ENCODE data around the gene FANCD2. TPM values are rescaled to one million over a fixed set of nuclear protein-coding genes. Genes with fewer than 3 reads are reported as not detected.
"Not testable (repeated sequence)": the region's sequence is repeated elsewhere in the genome, so short reads cannot be mapped to it uniquely, and the experiment has no call there.

Gene FANCD2
- total and polyA plus RNA-seq, 9 donors, result 2.0 to 4.3 (median 3.4) TPM

DNA sequence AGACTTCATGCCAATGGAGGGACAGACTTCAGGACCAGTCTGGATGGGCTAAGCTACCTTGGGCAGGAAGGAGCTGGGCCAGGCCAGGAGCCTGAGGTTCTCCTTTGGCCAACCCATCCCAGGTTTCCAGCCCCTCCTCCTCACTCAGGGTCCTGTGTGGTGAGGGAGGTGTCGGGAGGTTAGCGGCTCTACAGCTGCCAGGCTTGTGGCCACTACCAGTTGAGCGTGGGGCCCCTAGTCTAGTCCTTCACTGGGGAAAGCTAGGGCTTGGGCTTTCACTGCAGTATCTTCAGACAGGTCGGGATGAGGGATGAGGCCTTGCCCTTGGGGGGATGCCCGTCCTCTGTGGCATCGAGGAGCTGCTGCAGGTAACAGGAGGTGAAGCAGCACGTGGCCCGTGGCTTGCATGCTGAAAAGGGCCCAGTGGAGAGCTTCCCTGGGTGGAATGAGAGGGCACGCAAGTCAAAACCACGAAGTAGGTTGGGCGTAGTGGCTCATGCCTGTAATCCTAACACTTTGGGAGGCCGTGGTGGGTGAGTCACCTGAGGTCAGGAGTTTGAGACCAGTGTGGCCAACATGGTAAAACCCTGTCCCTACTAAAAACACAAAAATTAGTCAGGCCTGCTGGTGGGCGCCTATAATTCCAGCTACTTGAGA lies 8.5 kb upstream of the FANCD2 start:
- no peak for DNase-seq
- Histone ChIP-seq H3K27me3 (no peaks in the 10 kb centered on the region), H3K4me1 (ENCODE audit: insufficient read depth) (peaks cover 6% of the 10 kb centered on the region), H3K27ac (no peak overlapping the region), H3K4me3 (no peak overlapping the region), H3K9me3 (no peaks in the 10 kb centered on the region), H3K36me3 (no peaks in the 10 kb centered on the region)
- TF ChIP-seq POLR2A (IDR thresholded peaks at IDR 0.05), result no peak
- no peak for TF ChIP-seq EP300 (IDR thresholded peaks at IDR 0.05)
- TF ChIP-seq, protein P1, sequence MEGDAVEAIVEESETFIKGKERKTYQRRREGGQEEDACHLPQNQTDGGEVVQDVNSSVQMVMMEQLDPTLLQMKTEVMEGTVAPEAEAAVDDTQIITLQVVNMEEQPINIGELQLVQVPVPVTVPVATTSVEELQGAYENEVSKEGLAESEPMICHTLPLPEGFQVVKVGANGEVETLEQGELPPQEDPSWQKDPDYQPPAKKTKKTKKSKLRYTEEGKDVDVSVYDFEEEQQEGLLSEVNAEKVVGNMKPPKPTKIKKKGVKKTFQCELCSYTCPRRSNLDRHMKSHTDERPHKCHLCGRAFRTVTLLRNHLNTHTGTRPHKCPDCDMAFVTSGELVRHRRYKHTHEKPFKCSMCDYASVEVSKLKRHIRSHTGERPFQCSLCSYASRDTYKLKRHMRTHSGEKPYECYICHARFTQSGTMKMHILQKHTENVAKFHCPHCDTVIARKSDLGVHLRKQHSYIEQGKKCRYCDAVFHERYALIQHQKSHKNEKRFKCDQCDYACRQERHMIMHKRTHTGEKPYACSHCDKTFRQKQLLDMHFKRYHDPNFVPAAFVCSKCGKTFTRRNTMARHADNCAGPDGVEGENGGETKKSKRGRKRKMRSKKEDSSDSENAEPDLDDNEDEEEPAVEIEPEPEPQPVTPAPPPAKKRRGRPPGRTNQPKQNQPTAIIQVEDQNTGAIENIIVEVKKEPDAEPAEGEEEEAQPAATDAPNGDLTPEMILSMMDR (IDR thresholded peaks at IDR 0.05), result no peak
- WGBS, 3 donors, result 85 to 90% (median 88%) methylated on average over 13 of the region's 13 CpGs
- intact Hi-C loops (cut with DNase I), result loop anchor here in 1 of 4 donors (10.0 kb wide), 1 partner anchor 73 kb away; no protein-coding TSS in a partner anchor

DNA sequence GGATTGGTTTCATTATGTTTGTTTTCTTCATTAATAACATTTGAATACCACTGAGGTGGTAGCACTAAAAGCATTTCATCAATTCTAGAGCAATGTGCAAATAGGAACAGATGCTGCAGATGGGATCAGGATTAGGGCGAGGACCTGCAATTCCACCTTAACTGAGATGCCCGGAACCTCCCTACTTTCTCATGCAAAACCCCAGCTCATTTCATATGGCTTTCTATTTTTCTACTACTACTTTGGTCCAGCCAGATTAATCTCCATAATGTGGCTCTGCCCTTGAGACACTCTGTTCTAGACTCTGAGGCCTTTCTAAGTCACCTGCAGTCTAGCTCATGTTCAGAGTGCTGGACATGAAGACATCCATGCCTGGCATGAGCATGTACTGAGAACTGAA lies 7.4 kb upstream of the FANCD2 start:
- not testable (repeated sequence) for DNase-seq; H3K4me1 ChIP-seq (ENCODE audit: insufficient read depth); H3K27ac ChIP-seq; H3K4me3 ChIP-seq; H3K27me3 ChIP-seq; H3K36me3 ChIP-seq; H3K9me3 ChIP-seq
- 94 to 97% (median 96%) methylated on average over 2 of the region's 2 CpGs for WGBS, 3 donors
- intact Hi-C loops (cut with DNase I), result loop anchor here in 1 of 4 donors (10.0 kb wide), 1 partner anchor 74 kb away; no protein-coding TSS in a partner anchor

DNA sequence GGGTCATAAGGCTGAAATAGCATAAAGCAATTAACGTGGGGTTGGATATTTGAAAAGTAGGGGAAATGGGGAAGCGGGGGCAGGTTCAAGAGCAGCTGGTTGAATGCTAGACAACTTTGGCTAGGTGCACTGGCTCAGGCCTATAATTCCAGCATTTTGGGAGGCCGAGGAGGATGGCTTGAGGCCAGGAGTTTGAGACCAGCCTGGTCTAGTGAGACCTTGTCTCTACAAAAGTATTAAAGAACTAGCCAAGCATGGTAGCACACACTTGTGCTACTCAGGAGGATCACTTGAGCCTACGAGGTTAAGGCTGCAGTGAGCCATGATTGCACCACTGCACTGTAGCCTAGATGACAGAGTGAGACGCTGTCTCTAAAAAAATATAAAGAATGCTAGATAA lies 6.9 kb upstream of the FANCD2 start:
- WGBS, 3 donors, result 82 to 89% (median 86%) methylated on average over 5 of the region's 5 CpGs
- intact Hi-C loops (cut with DNase I), result loop anchor here in 1 of 4 donors (10.0 kb wide), 1 partner anchor 75 kb away; no protein-coding TSS in a partner anchor
- Histone ChIP-seq H3K27ac (no peak overlapping the region), H3K9me3 (no peaks in the 10 kb centered on the region), H3K4me1 (ENCODE audit: insufficient read depth) (peaks cover 6% of the 10 kb centered on the region), H3K27me3 (no peaks in the 10 kb centered on the region), H3K4me3 (no peak overlapping the region), H3K36me3 (no peaks in the 10 kb centered on the region)
- no peak for TF ChIP-seq POLR2A (IDR thresholded peaks at IDR 0.05)
- no peak for TF ChIP-seq EP300 (IDR thresholded peaks at IDR 0.05)
- TF ChIP-seq, protein P1 (IDR thresholded peaks at IDR 0.05), result no peak
- DNase-seq, result no peak

DNA sequence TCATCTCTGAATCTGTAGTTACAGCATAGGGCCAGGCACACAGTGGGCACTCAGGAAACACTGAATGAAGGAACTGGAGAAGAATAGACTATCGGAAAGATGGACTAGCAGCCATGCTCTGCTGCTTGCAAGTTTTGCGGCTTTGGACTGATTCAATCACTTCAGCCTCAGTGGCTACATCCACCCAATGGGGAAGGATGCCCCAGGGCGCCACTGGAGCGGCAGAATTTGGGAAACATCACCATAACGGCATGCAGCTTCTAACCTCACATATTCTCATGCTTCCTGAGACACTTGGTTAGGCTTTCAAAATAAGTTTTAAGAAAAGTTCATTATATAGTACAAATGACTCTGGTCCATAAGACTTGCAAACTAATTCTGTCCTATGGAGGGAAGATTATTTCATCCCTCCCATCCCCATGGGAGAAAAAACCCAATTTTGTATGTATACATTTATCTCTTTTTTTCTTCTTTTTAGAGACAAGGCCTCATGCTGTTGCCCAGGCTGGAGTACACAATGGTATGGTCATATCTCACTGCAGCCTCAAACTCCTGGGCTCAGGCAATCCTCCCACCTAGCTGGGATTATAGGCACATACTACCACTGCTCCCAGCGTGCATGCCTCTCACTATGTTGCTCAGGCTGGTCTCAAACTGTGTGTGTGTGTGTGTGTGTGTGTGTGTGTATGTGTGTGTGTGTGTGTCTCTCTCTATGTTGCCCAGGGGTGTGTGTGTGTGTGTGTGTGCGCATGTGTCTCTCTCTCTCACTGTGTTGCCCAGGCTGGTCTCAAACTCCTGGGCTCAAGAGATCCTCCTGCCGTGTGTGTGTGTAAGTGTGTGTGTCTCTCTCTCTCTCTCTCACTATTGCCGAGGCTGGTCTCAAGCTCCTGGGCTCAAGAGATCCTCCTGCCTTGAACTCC lies 4.1 kb upstream of the FANCD2 start:
- Histone ChIP-seq H3K9me3 (no peaks in the 10 kb centered on the region), H3K27ac (no peak overlapping the region), H3K27me3 (no peaks in the 10 kb centered on the region), H3K36me3 (no peaks in the 10 kb centered on the region), H3K4me1 (ENCODE audit: insufficient read depth) (peaks cover 2% of the 10 kb centered on the region), H3K4me3 (no peak overlapping the region)
- intact Hi-C loops (cut with DNase I), result no loop called here
- DNase-seq, result no peak
- WGBS, 3 donors, result 87 to 93% (median 88%) methylated on average over 9 of the region's 9 CpGs
- TF ChIP-seq, protein P1 (IDR thresholded peaks at IDR 0.05), result no peak
